Measurements from ENCODE around the gene PIP5K1B. TPM values are rescaled to one million over a fixed set of nuclear protein-coding genes. Genes with fewer than 3 reads are reported as not detected.

PIP5K1B gene
- total and polyA plus RNA-seq, 2 donors (not counting 1 experiment from before 2014, with no cell fraction given): 11.8 to 24.1 TPM

- Histone ChIP-seq H3K9ac (ENCODE audit: low read length) (no peak overlapping the region), H3K9me3 (ENCODE audit: control extremely low read depth in 1 of 3, control insufficient read depth in 2 of 3, insufficient read depth in 1 of 3, low read length in 2 of 3) (no peaks in the 10 kb centered on the region), H3K27ac (ENCODE audit: low read length in 2 of 2) (no peak overlapping the region), H3K36me3 (replicated peaks in 1 of 2; ENCODE audit: control extremely low read depth in 1 of 2, control insufficient read depth in 1 of 2, extremely low read depth in 1 of 2, insufficient read depth in 2 of 2, low read length in 1 of 2) (peaks cover 0 to 8% of the 10 kb centered on the region in 2 experiments), H3K27me3 (replicated peaks in 1 of 4; ENCODE audit: control extremely low read depth in 1 of 4, control insufficient read depth in 3 of 4, insufficient read depth in 4 of 4, low read length in 3 of 4) (no peaks in the 10 kb centered on the region), H3K4me3 (ENCODE audit: control extremely low read depth in 1 of 5, extremely low read depth in 1 of 5, insufficient read depth in 1 of 5, low read depth in 2 of 5, low read length in 4 of 5) (no peak overlapping the region), H3K4me2 (replicated peaks; ENCODE audit: low read depth, low read length, poor library complexity, severe bottlenecking) (no peak overlapping the region), H3K79me2 (ENCODE audit: control insufficient read depth, insufficient read depth, low read length) (peaks cover 86% of the 10 kb centered on the region), H4K20me1 (ENCODE audit: control insufficient read depth, insufficient read depth, low read length, poor library complexity, severe bottlenecking) (peaks cover 67% of the 10 kb centered on the region), H2AFZ (ENCODE audit: insufficient read depth, low read depth, low read length, poor library complexity, severe bottlenecking) (no peak overlapping the region), H3K4me1 (ENCODE audit: control insufficient read depth in 2 of 2, insufficient read depth in 2 of 2, low read length in 2 of 2) (peaks cover 0 to 6% of the 10 kb centered on the region in 2 donors)
- ATAC-seq (ENCODE audit: low read depth) (no peak), DNase-seq (no peak)
- 100% methylated on average over 3 of the region's 3 CpGs for WGBS (ENCODE audit: insufficient coverage)
- H3K4me1 Mint-ChIP-seq: peaks cover 29% of the 10 kb centered on the region
- H3K27ac Mint-ChIP-seq: no peak overlapping the region
- TF ChIP-seq EZH2 (IDR thresholded peaks at IDR 0.05; ENCODE audit: borderline replicate concordance, insufficient read depth, low read depth, low read length, poor library complexity, severe bottlenecking): no peak
- TF ChIP-seq CTCF (IDR thresholded peaks at IDR 0.05): no peak
- ChIA-PET CTCF (no interaction called here), POLR2A (no interaction called here)
- no peaks in the 10 kb centered on the region for H3K9me3 Mint-ChIP-seq (ENCODE audit: insufficient read depth)
- H3K4me3 Mint-ChIP-seq: no peak overlapping the region
- H3K27me3 Mint-ChIP-seq: no peaks in the 10 kb centered on the region
- intact Hi-C loops (cut with micrococcal nuclease): no loop called here
These were observed 33.3 kb downstream of the PIP5K1B start for GRCh38 chr9:68738358-68738757.

- WGBS (ENCODE audit: insufficient coverage): 56% methylated on average over 2 of the region's 2 CpGs
- DNase-seq (no peak), ATAC-seq (ENCODE audit: low read depth) (no peak)
- TF ChIP-seq CTCF (IDR thresholded peaks at IDR 0.05) (no peak), EZH2 (IDR thresholded peaks at IDR 0.05; ENCODE audit: borderline replicate concordance, insufficient read depth, low read depth, low read length, poor library complexity, severe bottlenecking) (no peak)
- CTCF ChIA-PET: interaction anchor here (0.8 to 0.9 kb wide), 2 partner anchors 8 to 11 kb away, joined by 3 read pairs; no protein-coding TSS in a partner anchor
- H3K27ac ChIP-seq (ENCODE audit: low read length in 2 of 2): no peak overlapping the region
- Mint-ChIP-seq H3K27ac (no peak overlapping the region), H3K4me1 (peaks cover 26% of the 10 kb centered on the region), H3K9me3 (ENCODE audit: insufficient read depth) (no peaks in the 10 kb centered on the region), H3K4me3 (no peak overlapping the region), H3K27me3 (no peaks in the 10 kb centered on the region)
- H3K9me3 ChIP-seq (ENCODE audit: control extremely low read depth in 1 of 3, control insufficient read depth in 2 of 3, insufficient read depth in 1 of 3, low read length in 2 of 3): no peaks in the 10 kb centered on the region
- intact Hi-C loops (cut with micrococcal nuclease): loop anchor here (5.0 kb wide), 1 partner anchor 32 kb away; the partner anchor contains the start of gene PIP5K1B
- H3K4me2 ChIP-seq (replicated peaks; ENCODE audit: low read depth, low read length, poor library complexity, severe bottlenecking): no peak overlapping the region
- POLR2A ChIA-PET: interaction anchor here (0.6 kb wide), 1 partner anchor 14 kb away, joined by 4 read pairs; no protein-coding TSS in a partner anchor
- no peaks in the 10 kb centered on the region for H3K27me3 ChIP-seq (replicated peaks in 1 of 4; ENCODE audit: control extremely low read depth in 1 of 4, control insufficient read depth in 3 of 4, insufficient read depth in 4 of 4, low read length in 3 of 4)
- peaks cover 0 to 16% of the 10 kb centered on the region in 2 experiments for H3K36me3 ChIP-seq (replicated peaks in 1 of 2; ENCODE audit: control extremely low read depth in 1 of 2, control insufficient read depth in 1 of 2, extremely low read depth in 1 of 2, insufficient read depth in 2 of 2, low read length in 1 of 2)
- H3K79me2 ChIP-seq (ENCODE audit: control insufficient read depth, insufficient read depth, low read length): peaks cover 84% of the 10 kb centered on the region
- no peak overlapping the region for H3K9ac ChIP-seq (ENCODE audit: low read length)
- H3K4me3 ChIP-seq (ENCODE audit: control extremely low read depth in 1 of 5, extremely low read depth in 1 of 5, insufficient read depth in 1 of 5, low read depth in 2 of 5, low read length in 4 of 5): no peak overlapping the region
- peaks cover 0 to 6% of the 10 kb centered on the region in 2 donors for H3K4me1 ChIP-seq (ENCODE audit: control insufficient read depth in 2 of 2, insufficient read depth in 2 of 2, low read length in 2 of 2)
- no peak overlapping the region for H2AFZ ChIP-seq (ENCODE audit: insufficient read depth, low read depth, low read length, poor library complexity, severe bottlenecking)
- H4K20me1 ChIP-seq (ENCODE audit: control insufficient read depth, insufficient read depth, low read length, poor library complexity, severe bottlenecking): peaks cover 59% of the 10 kb centered on the region
These were observed 34.7 kb downstream of the PIP5K1B start for GRCh38 chr9:68739621-68740174.

Measured in B cell (primary cell).